HG03520 (cell line): ENCODE results near the gene CHST8.

Source experiments
- ATAC-seq: cut with Tn5 transposase; IDR thresholded peaks from one replicate; pipeline ENCODE4 v1.9.1; 2021; ENCODE audit warnings: mild to moderate bottlenecking, moderate library complexity; ENCODE audit not compliant: unreplicated experiment

The CHST8 gene

GRCh38 chr19:33673258-33673875, 51.6 kb downstream of the CHST8 start:
- ATAC-seq = no peak

- no peak for ATAC-seq
Measured at GRCh38 chr19:33673996-33674625, 52.4 kb downstream of the CHST8 start.

GRCh38 chr19:33674626-33675367, 53.0 kb downstream of the CHST8 start:
- ATAC-seq = no peak

DNA sequence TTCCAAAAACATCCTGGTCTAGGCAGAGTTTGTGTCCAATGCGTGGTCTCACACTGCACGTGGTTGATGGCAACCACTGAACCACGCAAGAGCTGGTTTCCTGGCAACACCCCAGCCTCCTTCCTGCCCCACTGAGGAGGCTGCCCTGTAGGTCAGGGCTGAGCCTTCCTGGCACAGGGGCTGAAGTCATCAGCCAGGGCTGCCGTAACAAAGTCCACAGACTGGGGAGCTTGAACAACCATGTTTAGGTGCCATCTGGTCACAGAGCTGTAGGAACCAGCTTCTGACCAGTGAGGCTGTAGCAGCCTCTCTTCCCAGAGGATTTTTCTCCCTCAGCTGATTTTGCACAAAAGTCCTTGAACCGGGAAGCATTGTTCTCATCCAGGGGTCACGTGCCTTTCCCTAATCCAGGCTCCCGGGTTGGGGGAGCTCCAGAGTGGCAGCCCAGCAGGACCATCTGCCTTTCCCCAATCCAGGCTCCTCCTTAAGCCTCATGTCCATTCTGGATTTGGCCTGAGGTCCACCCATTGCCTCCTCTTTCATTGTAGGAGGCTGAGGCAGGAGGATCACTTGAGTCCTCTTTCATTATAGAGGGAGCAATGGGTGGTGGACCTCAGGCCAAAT, 53.9 kb downstream of the CHST8 start:
- ATAC-seq = no peak

DNA sequence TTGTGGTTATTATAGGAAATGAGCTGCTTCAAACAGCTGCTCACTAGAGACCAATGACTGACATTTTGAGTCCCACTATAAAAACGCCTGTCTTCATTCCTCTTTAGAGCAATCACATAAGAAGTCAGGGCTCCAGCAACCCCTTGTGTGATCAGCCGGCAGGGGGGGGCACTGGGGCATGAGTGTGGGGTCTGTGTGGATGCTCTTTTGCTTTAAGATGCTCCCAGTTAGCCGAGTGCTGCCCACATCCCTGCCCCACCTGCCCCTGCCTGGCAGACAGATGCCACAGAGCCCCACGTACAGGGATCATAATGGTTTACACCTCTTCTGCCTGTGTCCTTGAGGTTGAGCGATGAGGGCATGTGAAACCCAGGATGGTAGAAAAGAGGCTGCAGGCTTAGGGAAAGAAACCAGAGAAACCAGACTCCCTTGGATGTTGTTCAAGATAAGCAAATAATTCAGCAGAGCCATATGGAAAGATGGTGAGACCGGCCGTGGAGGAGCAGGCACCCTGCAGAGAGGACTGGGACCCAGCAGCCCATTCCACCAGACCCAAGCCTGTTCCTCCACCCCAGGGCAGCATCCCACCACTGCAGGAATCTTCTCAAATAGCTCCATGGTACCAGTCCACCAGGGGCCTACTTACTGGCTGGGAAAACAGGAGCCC, 55.4 kb downstream of the CHST8 start:
- no peak for ATAC-seq

GRCh38 chr19:33677745-33678426, 56.1 kb downstream of the CHST8 start:
- ATAC-seq = no peak

DNA sequence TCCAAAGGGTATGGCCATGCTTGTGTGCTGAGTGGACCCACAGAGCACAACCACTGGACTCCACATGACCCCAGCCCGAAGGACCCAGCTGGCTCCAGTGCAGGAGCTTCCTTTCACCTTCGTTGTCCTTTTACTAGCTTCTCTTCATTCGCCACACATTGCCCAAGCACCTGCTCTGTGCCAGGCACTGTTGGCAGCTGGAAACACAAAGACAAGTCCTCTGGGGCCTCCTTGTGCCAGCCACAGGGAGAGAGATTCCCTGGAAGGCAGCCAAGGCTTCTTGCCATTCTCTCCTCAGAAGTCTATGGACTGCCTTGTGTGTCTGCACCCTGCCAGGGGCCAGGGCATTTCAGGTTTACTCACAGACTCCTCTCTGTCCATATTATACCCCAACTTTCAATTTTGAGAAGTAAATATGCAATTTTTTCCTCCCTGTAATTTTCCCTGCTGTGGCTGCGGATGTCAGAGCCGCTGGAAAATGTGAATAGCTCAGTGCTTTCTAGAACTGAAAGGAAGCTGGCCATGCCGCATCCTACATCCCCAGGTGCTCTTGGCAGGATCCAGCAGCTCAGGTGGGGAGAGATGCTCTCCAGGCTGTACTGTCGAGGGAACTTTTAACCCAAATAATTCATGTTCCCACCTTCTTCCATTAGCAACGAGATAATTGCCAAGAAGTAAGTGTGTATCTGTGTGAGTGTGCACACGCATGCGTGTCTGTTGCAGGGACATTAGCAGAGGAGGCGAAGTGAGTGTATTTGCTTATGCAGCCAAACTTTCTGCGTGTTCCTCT, 57.2 kb downstream of the CHST8 start:
- no peak for ATAC-seq

- no peak for ATAC-seq
Measured at GRCh38 chr19:33679696-33680095, 57.9 kb downstream of the CHST8 start.

DNA sequence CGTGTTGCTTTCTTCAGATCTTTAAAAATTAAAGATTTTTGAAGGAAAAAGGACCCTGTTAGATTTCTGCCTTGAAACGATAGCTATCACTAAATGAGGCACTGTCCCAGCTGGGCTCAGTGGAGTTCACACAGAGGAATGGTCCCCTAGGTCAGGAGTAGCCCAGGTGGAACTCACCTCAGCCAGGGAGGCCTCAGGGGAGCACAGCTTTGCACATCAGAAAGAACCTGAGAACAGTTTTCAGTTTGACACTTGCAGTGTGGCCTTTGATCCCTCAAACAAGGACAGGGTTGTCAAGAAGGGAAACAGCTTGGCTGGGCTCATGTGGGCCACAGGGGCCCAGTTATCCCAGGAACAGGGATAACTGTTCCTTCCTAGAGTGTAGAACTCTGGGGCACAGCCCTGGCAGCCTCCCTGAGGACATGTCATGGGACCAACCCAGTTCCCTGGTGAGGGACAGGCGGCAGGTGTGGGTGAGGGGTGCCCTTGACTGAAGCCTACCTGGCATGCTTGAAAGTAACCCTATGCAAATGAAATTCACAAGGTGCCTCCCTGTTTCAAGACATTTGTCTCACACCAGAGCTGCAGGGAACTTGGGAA, 59.4 kb downstream of the CHST8 start:
- no peak for ATAC-seq

DNA sequence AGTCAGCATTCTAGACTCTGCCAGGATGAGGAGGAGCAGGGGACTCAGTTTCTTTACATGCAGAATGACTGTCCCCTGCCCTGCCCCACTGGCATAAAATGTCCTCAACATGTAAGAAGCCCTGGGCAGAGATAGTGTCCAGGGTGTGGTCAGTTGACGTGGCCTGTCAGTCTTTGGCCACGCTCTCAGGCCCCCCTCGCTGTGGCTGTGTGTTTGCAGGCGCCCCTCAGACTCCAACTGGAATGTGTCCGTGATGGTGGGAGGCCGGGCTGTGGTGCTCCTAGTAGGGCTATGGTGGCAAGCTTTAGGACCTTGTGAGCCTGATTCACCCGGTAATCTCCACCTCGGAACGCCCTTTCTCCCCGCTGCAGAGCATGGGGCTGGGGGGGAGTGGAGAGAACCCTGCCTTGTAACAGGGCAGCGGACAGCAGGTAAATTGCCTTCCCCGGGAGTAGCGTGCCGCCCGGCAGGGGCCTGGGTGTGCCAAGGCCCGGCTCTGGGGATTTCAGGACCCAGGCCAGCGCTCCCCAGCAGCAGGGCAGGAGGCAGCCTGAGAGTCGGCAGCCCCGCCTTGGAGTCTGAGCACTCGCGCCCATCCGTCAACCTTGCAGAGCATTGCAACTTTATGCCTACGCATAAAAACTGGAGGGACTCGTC, 62.3 kb downstream of the CHST8 start:
- no peak for ATAC-seq

- no peak for ATAC-seq
Measured at GRCh38 chr19:33684538-33685232, 62.9 kb downstream of the CHST8 start.

DNA sequence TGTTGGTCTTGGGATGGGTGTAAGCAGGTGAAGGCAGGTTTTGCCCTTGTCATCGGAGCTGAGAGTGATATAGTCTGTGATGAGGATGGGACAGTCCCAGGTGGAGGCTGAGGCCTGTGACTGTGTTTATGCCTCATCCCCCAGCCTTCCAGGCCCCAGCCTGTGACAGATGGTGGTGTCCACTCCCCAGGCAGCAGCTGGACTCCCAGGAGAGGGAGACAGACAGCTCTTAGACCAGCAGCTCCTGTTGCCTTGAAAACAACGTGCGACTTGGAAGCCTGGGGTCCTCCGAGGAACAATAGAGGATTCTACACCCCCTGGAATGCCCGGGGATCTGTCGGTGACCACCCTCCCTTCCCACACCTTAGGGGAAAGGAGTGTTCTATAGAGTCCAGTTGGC, 63.8 kb downstream of the CHST8 start:
- ATAC-seq = no peak

GRCh38 chr19:33686262-33686661, 64.5 kb downstream of the CHST8 start:
- ATAC-seq = no peak

- ATAC-seq = no peak
Measured at GRCh38 chr19:33686687-33687480, 65.1 kb downstream of the CHST8 start.

DNA sequence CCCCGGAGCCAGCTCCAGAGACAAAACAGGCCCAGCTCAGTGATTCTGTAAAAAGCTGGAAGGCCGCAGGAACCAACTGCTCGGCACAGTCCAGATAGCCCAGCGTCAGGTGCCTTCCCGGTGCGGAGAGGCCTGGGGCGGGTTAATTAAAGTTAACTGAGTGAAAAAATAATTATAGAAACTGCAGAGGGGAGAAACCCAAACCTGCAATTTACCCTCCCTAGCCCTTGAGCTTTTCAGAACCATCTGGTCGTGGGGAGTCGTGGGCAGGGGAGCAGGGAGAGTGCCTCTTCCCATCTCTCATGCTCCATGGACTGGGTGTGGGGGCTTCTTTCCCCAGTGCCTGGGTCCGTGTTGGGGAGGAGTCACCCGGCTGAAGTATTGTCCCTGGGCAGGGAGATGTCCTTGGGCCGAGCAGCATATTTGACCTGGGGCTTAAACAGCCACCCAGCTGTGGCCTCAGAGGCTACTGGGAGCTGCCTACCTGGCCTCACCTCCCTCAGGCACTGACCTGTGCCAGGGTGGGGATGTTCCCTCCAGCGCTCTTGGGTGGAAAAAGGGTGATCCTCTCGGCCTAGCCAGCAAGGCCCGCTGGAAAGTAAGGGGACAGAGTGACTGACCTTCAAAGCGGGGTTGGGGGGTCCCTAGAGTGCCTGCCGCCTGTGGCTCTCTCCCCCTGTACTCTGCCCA, 65.9 kb downstream of the CHST8 start:
- no peak for ATAC-seq

DNA sequence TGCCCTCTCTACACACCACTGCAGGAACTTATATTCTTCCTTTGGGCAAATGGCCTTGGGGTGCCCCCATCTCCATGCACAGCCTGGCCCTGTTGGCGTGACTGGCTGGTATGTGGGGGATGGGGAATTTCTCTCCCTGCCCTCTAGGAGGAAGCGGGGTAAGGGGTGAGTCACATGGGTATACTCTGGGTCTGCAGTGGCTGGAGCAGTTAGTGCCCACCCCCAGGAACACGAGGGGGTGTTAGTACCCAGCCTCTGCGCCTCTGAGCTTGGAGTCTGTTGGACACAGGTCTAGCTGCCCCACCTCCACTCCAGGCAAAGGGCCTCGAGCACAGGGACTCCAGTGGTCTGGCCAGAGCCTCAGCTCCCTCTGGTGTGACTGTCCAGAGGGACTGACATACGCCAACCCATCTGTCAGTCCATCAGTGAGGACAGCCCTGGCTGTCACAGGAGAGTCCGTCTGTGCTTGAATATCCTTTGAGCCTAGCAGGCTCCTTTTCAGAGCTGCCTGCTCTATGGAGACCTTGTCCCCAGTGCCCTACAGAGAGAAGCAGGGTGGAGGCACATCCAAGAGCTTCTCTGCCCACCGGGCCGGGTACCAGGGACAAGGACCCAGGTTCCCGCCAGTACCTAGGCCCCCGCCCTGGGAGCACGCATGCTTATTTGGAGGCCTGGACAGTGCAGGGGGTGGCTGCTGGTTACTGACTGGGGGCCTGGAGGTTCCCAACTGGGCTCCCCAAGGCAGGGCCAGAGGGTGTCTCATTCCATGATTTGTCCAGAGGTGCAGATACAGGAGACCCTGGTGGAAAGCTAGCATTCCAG, 66.6 kb downstream of the CHST8 start:
- no peak for ATAC-seq
